ENCODE data around the gene MASP1. TPM values are rescaled to one million over a fixed set of nuclear protein-coding genes. Genes with fewer than 3 reads are reported as not detected.
"Not testable (repeated sequence)": the region's sequence is repeated elsewhere in the genome, so short reads cannot be mapped to it uniquely, and the experiment has no call there.

Gene MASP1
- total RNA-seq, 1 donor from 2014 or later, result 6.3 TPM

GRCh38 chr3:187208159-187208558 is 83.4 kb downstream of the MASP1 start:
- intact Hi-C loops (cut with DNase I), result no loop called here
- DNase-seq (ENCODE audit: low spot score), result no peak
- no peak for ATAC-seq

GRCh38 chr3:187207624-187208023 is 83.9 kb downstream of the MASP1 start:
- peak; percentile 88 for ATAC-seq
- no peak for DNase-seq (ENCODE audit: low spot score)
- intact Hi-C loops (cut with DNase I), result no loop called here

GRCh38 chr3:187207062-187207461 is 84.5 kb downstream of the MASP1 start:
- intact Hi-C loops (cut with DNase I), result no loop called here
- ATAC-seq (peak; percentile 34), DNase-seq (ENCODE audit: low spot score) (no peak)

- intact Hi-C loops (cut with DNase I), result no loop called here
- DNase-seq (ENCODE audit: low spot score) (no peak), ATAC-seq (no peak)
Measured at GRCh38 chr3:187205683-187206082, 85.9 kb downstream of the MASP1 start.

- ATAC-seq; DNase-seq (ENCODE audit: low spot score); intact Hi-C loops (cut with DNase I): not testable (repeated sequence)
Measured at GRCh38 chr3:187199463-187200050, 92.0 kb downstream of the MASP1 start.

- intact Hi-C loops (cut with DNase I), result no loop called here
- DNase-seq (ENCODE audit: low spot score), result no peak
- no peak for ATAC-seq
Measured at GRCh38 chr3:187198490-187198889, 93.0 kb downstream of the MASP1 start.

GRCh38 chr3:187197335-187197649 is 94.2 kb downstream of the MASP1 start, which contains the start of gene RTP1:
RTP1 (plus strand) TSS chr3:187197486; CDS start chr3:187197516, 30 bp downstream.
- no peak for ATAC-seq
- no peak for DNase-seq (ENCODE audit: low spot score)
- intact Hi-C loops (cut with DNase I), result no loop called here

- intact Hi-C loops (cut with DNase I), result no loop called here
- no peak for ATAC-seq
- DNase-seq (ENCODE audit: low spot score), result no peak
Measured at GRCh38 chr3:187196573-187197334, 94.8 kb downstream of the MASP1 start.

GRCh38 chr3:187193181-187193580 is 98.4 kb downstream of the MASP1 start:
- no peak for ATAC-seq
- intact Hi-C loops (cut with DNase I), result no loop called here

GRCh38 chr3:187191271-187191670 is 100.3 kb downstream of the MASP1 start:
- DNase-seq (ENCODE audit: low spot score), result no peak
- ATAC-seq, result no peak
- intact Hi-C loops (cut with DNase I), result no loop called here

More at GRCh38 chr3:187193181-187193580, 98.4 kb downstream of the MASP1 start:
- DNase-seq (ENCODE audit: low spot score), result no peak

- ATAC-seq, result peak; percentile 36
- intact Hi-C loops (cut with DNase I), result no loop called here
- DNase-seq (ENCODE audit: low spot score), result no peak
Measured at GRCh38 chr3:187188931-187189330, 102.6 kb downstream of the MASP1 start.

- intact Hi-C loops (cut with DNase I), result no loop called here
- no peak for DNase-seq (ENCODE audit: low spot score)
- ATAC-seq, result peak; percentile 76
Measured at GRCh38 chr3:187186801-187187421, 104.6 kb downstream of the MASP1 start.

- no peak for DNase-seq (ENCODE audit: low spot score)
- ATAC-seq, result no peak
- intact Hi-C loops (cut with DNase I), result no loop called here
Measured at GRCh38 chr3:187186375-187186774, 105.2 kb downstream of the MASP1 start.

- DNase-seq (ENCODE audit: low spot score), result no peak
- intact Hi-C loops (cut with DNase I), result no loop called here
- ATAC-seq, result no peak
Measured at GRCh38 chr3:187185759-187186158, 105.8 kb downstream of the MASP1 start.

Other genes with a start within 250 kb of the MASP1 start
- gene RPL39L, start 152.2 kb downstream of the MASP1 start, total RNA-seq, result 4.7 TPM
- not detected for gene RTP1, start 94.3 kb downstream of the MASP1 start, total RNA-seq
- gene RTP4, start 76.6 kb upstream of the MASP1 start, total RNA-seq, result 2.1 TPM